ENCODE results near the gene SCYGR8.
A peak's percentile ranks its signal among the peaks of the same experiment; 100 is the strongest.
"Not testable (repeated sequence)": the region's sequence is repeated elsewhere in the genome, so short reads cannot be mapped to it uniquely, and the experiment has no call there.

SCYGR8 gene

GRCh38 chr2:227745594-227745993 is at the start of gene SCYGR8:
TSS of gene SCYGR8 (plus strand) at chr2:227745894. CDS start at chr2:227745894, 0 bp downstream.
- no peak for DNase-seq

GRCh38 chr2:227696990-227697679 is 48.6 kb upstream of the SCYGR8 start:
- no peak for DNase-seq

- no peak for DNase-seq
These were observed 44.1 kb upstream of the SCYGR8 start for GRCh38 chr2:227701556-227701955.

- no peak for DNase-seq
These were observed 42.4 kb upstream of the SCYGR8 start for GRCh38 chr2:227703280-227703732.

- DNase-seq = no peak
These were observed 41.7 kb upstream of the SCYGR8 start for GRCh38 chr2:227703961-227704360.

- DNase-seq = no peak
These were observed 38.8 kb upstream of the SCYGR8 start for GRCh38 chr2:227706859-227707258.

GRCh38 chr2:227707390-227707789 is 38.3 kb upstream of the SCYGR8 start:
- no peak for DNase-seq

GRCh38 chr2:227710986-227711385 is 34.7 kb upstream of the SCYGR8 start:
- no peak for DNase-seq

- DNase-seq = no peak
These were observed 32.4 kb upstream of the SCYGR8 start for GRCh38 chr2:227713291-227713690.

- no peak for DNase-seq
These were observed 29.2 kb upstream of the SCYGR8 start for GRCh38 chr2:227716501-227716900.

GRCh38 chr2:227717687-227718567 is 27.8 kb upstream of the SCYGR8 start, which contains the start of gene SLC19A3:
TSS of gene SLC19A3 (minus strand) at chr2:227718028. CDS start at chr2:227702318, 15,710 bp downstream.
- DNase-seq = peak; percentile 38

- no peak for DNase-seq
These were observed 26.1 kb upstream of the SCYGR8 start for GRCh38 chr2:227719641-227720040.

GRCh38 chr2:227720680-227721079 is 25.0 kb upstream of the SCYGR8 start:
- no peak for DNase-seq

- DNase-seq = not testable (repeated sequence)
These were observed 22.9 kb upstream of the SCYGR8 start for GRCh38 chr2:227722821-227723220.

GRCh38 chr2:227724394-227725039 is 21.2 kb upstream of the SCYGR8 start, which contains the start of gene SCYGR6:
TSS of gene SCYGR6 (minus strand) at chr2:227724757. CDS start at chr2:227724757, 0 bp downstream.
- DNase-seq = no peak

- no peak for DNase-seq
These were observed 17.7 kb upstream of the SCYGR8 start, which contains the start of gene SCYGR7 for GRCh38 chr2:227728035-227728434. TSS of gene SCYGR7 (plus strand) at chr2:227728335. CDS start at chr2:227728335, 0 bp downstream.

GRCh38 chr2:227739351-227739750 is 6.3 kb upstream of the SCYGR8 start:
- no peak for DNase-seq

- peak; percentile 40 for DNase-seq
These were observed 5.0 kb upstream of the SCYGR8 start for GRCh38 chr2:227740705-227741104.

GRCh38 chr2:227748079-227748478 is 2.4 kb downstream of the SCYGR8 start:
- DNase-seq = peak; percentile 9

GRCh38 chr2:227756261-227756660 is 10.6 kb downstream of the SCYGR8 start:
- DNase-seq = not testable (repeated sequence)

GRCh38 chr2:227759411-227760118 is 13.9 kb downstream of the SCYGR8 start:
- no peak for DNase-seq

- DNase-seq = no peak
These were observed 16.2 kb downstream of the SCYGR8 start for GRCh38 chr2:227761740-227762476.
